Measurements from ENCODE around the gene BCL2L13.
"Not testable (repeated sequence)": the region's sequence is repeated elsewhere in the genome, so short reads cannot be mapped to it uniquely, and the experiment has no call there.

The BCL2L13 gene

DNA sequence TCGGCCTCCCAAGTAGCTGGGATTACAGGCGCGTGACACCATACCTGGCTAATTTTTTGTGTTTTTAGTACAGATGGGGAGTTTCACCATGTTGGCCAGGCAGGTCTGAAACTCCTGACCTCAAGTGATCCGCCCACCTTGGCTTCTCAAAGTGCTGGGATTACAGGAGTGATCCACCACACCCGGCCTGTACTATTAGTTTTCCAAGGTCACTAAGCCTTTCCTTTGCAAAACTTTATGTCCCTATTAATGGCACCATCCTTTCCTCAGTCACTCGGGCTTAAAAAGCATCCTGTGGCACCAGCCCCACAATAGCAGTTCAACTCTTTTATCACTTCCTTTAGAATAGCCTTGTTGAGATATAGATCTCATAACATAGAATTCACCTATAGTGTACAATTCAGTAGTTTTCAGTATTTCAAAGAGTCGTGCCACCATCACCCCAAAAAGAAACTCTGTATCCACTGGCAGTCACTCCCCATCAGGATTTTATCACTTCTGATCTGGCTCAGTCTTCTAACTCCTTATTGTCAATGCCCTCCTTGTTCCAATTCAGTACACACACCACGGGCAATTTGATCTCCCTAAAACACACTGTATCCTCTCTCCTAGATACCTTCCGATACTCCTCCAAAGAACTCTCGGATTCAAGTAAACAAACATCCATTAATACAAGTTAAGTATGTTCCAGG lies 921 bp upstream of the BCL2L13 start:
- DNase-seq = no peak

DNA sequence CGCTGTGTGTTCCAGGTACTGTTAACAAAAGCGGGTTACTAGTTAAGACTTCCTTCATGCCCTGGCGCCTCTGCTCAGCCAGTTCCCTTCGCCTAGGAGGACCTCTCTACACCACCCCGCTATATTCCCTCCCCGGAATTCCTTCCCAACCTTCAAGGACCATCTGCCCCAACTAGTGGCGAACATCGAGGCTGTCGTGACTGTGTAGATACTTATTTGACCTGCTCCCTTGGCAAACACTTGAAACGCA lies 450 bp upstream of the BCL2L13 start:
- DNase-seq = no peak

DNA sequence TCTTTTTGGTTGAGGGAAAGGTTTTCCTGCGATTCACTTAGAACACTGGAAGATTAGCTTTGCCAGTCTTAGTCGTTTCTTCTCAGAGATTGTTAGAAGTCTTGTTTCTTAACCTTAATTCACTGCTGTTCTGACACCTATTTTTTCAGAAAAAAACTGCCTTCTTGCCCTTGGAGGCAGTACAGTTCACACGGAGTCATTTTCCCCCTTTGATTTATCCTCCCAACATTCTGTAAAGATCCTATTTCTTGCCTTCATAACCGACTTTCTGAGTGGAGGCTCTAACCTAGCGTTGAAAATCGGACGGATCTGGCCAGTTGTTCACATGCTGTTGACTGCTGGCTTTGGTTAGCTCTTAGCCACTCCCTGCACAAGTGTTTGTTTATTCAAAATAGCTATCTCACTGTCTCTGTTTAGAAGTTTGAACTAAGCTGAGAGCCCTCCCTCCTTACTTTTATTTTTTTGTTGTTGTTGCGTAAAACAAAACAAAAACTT lies 737 bp downstream of the BCL2L13 start:
- DNase-seq = no peak

GRCh38 chr22:17641269-17641668 lies 2.7 kb downstream of the BCL2L13 start:
- no peak for DNase-seq

GRCh38 chr22:17642357-17642756 lies 3.8 kb downstream of the BCL2L13 start:
- DNase-seq = not testable (repeated sequence)

GRCh38 chr22:17647452-17647851 lies 8.9 kb downstream of the BCL2L13 start:
- DNase-seq = no peak

GRCh38 chr22:17647991-17648390 lies 9.4 kb downstream of the BCL2L13 start:
- DNase-seq = no peak

- no peak for DNase-seq
Measured at GRCh38 chr22:17648569-17648968, 10.0 kb downstream of the BCL2L13 start.

DNA sequence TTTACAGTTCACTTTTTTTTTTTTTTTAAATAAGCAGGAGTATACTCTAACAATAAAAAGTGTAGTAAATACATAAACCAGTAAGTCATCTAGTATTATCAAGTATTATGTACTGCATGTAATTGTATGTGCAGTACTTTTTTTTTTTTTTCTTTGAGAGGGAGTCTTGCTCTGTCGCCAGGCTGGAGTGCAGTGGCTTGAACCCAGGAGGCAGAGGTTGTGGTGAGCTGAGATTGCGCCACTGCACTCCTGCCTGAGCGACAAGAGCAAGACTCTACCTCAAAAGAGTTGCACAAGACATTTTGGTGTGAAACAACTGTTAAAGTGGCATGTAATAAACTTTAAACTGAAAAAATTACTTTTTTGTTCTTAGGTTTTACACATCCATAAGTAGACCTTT lies 16.7 kb downstream of the BCL2L13 start:
- no peak for DNase-seq

GRCh38 chr22:17656870-17657395 lies 18.4 kb downstream of the BCL2L13 start:
- DNase-seq = no peak

GRCh38 chr22:17664414-17665055 lies 26.0 kb downstream of the BCL2L13 start:
- DNase-seq = no peak

GRCh38 chr22:17665248-17665647 lies 26.7 kb downstream of the BCL2L13 start:
- DNase-seq = no peak

DNA sequence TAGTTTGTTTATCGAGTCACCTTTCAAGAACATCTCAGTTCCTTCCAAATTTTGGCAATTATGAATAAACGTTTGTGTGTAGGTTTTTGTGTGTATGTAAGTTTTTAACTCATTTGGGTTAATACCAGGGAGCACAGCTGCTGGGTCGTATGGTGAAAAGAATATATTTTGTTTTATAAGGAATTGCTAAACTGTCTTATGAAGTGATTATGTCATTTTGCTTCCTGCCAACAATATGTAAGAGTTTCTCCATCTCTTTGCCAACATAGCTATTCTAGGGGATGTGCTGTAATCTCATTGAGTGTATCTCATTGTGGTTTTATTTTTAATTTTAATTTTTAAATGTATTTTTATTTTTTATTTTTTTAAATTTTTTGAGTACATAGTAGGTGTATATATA lies 27.3 kb downstream of the BCL2L13 start:
- no peak for DNase-seq

GRCh38 chr22:17671521-17672092 lies 33.0 kb downstream of the BCL2L13 start:
- not testable (repeated sequence) for DNase-seq

GRCh38 chr22:17672417-17672991 lies 33.9 kb downstream of the BCL2L13 start:
- no peak for DNase-seq

DNA sequence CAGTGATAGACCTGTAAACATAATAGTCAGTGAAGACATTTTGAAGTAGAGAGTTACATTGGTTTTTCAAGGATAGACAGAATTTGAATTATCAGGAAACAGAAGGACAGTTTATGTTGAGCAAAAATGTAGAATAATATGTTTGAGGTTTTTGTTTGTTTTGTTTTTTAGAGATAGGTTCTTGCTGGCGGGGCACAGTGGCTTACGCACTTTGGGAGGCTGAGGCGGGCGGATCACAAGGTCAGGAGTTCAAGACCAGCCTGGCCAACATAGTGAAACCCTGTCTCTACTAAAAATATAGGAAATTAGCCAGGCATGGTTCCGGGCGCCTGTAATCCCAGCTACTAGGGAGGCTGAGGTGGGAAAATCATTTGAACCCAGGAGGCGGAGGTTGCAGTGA lies 35.6 kb downstream of the BCL2L13 start:
- DNase-seq = no peak

GRCh38 chr22:17675584-17675983 lies 37.0 kb downstream of the BCL2L13 start:
- DNase-seq = no peak

GRCh38 chr22:17678817-17679385 lies 40.3 kb downstream of the BCL2L13 start:
- no peak for DNase-seq

DNA sequence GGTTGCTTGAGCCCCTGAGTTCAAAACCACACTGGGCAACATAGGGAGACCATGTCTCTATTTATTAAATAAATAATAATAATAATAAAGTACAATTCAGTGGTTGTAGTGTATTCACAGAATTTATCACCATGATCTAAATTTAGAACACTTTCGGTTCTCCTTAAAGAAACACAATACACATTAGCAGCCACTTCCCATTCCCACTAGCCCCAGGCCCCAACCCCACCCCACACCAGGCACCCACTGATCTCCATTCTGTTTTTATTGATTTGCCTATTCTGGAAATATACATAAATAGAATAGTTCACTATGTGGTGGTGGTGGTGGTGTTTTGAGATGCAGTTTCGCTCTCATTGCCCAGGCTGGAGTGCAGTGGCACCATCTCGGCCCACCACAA lies 45.7 kb downstream of the BCL2L13 start:
- DNase-seq = no peak

GRCh38 chr22:17692841-17693240 lies 54.3 kb downstream of the BCL2L13 start:
- DNase-seq = no peak

DNA sequence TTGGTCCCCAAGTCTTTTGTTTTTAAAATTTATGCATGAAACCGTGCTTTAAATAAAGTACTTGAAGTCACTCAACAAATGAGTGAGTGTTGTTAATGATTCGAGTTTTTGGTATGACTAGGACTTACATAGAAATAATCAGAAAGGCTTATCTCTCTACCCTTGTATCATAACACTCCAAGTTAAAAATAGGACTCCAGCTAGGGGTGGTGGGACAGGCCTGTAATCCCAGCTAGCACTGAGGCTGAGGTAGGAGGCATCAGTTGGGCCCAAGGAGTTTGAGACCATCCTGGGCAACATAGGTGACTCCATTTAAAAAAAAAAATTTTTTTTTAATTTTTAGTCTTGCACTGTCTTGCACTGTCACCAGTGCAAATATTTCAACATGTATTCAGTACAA lies 55.6 kb downstream of the BCL2L13 start:
- DNase-seq = no peak

- DNase-seq = no peak
Measured at GRCh38 chr22:17694752-17695151, 56.2 kb downstream of the BCL2L13 start.

GRCh38 chr22:17695986-17696385 lies 57.4 kb downstream of the BCL2L13 start:
- no peak for DNase-seq

GRCh38 chr22:17697196-17697595 lies 58.6 kb downstream of the BCL2L13 start:
- not testable (repeated sequence) for DNase-seq
